ENCODE results near the gene HNRNPA1.

- TF ChIP-seq CTCF (IDR thresholded peaks at IDR 0.05), result no peak
- TF ChIP-seq POLR2A (IDR thresholded peaks at IDR 0.05), result no peak
These were observed 11.8 kb downstream of the HNRNPA1 start for GRCh38 chr12:54292083-54292930.
